Measurements from ENCODE around the gene WNT5A. TPM values are rescaled to one million over a fixed set of nuclear protein-coding genes. Genes with fewer than 3 reads are reported as not detected.

WNT5A gene
- total RNA-seq, 1 experiment from 2014 or later: 174 TPM

DNA sequence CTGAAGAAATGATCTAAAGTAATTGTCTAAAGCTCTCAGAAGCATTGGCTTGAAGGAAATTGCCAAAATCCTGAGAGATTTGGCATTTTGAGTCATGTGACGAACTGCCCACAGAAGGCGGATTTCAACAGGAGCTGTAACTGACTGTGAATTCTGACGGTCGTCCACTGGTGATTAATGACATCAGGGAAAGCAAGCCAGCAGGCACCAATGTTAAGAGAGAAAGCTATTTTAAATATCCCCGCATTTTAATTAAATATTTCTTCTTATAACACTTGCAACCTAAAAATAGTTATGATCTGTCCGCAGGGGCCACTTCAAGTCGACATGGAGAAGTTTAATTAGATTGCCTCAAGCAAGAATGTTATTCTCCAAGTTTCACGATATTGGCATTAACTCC lies 51.6 kb downstream of the WNT5A start:
- no peak for DNase-seq
- Histone ChIP-seq H3K79me2 (ENCODE audit: low read depth) (no peaks in the 10 kb centered on the region), H2AFZ (no peak overlapping the region), H3K4me1 (replicated peaks; ENCODE audit: insufficient read depth) (no peaks in the 10 kb centered on the region), H3K27me3 (ENCODE audit: insufficient read depth, low read depth) (no peaks in the 10 kb centered on the region), H3K36me3 (ENCODE audit: low read depth) (no peaks in the 10 kb centered on the region), H4K20me1 (ENCODE audit: insufficient read depth) (no peaks in the 10 kb centered on the region), H3K4me3 (no peak overlapping the region), H3K4me2 (no peak overlapping the region), H3K27ac (no peak overlapping the region), H3K9me3 (ENCODE audit: insufficient read depth, low read depth) (peaks cover 4% of the 10 kb centered on the region), H3K9me2 (ENCODE audit: insufficient read depth) (no peaks in the 10 kb centered on the region; the same call in 1 of the 2 replicates), H3F3A (ENCODE audit: insufficient read depth, low read depth) (no peaks in the 10 kb centered on the region)
- TF ChIP-seq EZH2 (IDR thresholded peaks at IDR 0.05; ENCODE audit: low read depth): no peak
- TF ChIP-seq, protein P1, sequence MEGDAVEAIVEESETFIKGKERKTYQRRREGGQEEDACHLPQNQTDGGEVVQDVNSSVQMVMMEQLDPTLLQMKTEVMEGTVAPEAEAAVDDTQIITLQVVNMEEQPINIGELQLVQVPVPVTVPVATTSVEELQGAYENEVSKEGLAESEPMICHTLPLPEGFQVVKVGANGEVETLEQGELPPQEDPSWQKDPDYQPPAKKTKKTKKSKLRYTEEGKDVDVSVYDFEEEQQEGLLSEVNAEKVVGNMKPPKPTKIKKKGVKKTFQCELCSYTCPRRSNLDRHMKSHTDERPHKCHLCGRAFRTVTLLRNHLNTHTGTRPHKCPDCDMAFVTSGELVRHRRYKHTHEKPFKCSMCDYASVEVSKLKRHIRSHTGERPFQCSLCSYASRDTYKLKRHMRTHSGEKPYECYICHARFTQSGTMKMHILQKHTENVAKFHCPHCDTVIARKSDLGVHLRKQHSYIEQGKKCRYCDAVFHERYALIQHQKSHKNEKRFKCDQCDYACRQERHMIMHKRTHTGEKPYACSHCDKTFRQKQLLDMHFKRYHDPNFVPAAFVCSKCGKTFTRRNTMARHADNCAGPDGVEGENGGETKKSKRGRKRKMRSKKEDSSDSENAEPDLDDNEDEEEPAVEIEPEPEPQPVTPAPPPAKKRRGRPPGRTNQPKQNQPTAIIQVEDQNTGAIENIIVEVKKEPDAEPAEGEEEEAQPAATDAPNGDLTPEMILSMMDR (conservative IDR thresholded peaks at IDR 0.05): no peak
- ChIA-PET CTCF (no interaction called here), POLR2A (ENCODE audit: unreplicated experiment) (no interaction called here)
- BruUV-seq (replicated peaks): no TSS peak
- intact Hi-C loops (cut with micrococcal nuclease; ENCODE audit: unreplicated experiment): no loop called here

DNA sequence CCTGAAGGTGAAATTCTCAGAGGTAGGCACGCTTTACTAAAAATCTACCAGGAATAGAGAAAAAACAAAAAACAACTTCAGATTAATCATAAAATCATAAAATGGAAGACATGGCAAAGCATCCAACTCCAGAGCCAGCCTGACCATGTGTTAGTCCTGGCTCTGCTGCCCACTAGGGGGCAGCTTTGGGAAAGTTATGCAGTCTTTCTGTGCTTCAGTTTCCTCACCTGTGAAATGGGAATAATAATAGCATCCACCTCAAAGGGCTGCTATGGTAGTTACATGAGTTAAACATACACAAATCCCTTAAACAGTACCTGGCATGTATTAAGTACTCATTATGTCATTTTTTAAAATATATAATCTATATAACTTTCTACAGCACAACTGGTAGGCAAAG lies 52.3 kb downstream of the WNT5A start:
- intact Hi-C loops (cut with micrococcal nuclease; ENCODE audit: unreplicated experiment): no loop called here
- no peaks in the 10 kb centered on the region for H4K20me1 ChIP-seq (ENCODE audit: insufficient read depth)

DNA sequence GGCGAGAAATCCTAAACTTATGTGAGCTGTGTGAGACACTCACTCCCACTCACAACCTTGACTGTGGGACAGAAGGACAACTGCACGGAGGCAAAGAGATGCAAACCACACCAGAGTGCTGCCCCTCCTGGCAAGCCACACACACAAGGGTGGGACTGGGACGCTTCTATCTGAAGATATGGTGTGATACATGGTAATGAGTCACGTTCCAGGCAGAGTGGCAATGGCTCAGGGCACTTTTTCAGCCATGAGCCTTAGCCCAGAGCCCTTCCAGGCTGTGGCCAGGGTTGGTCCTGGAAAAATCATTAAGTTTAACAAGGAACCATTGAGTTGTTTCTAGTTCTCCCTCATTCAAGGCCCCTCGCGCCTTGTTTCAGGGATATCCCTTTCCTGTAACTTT lies 56.1 kb downstream of the WNT5A start:
- BruUV-seq (replicated peaks): no TSS peak
- POLR2A ChIA-PET (ENCODE audit: unreplicated experiment): no interaction called here
- H3K4me1 ChIP-seq (replicated peaks; ENCODE audit: insufficient read depth): 0 out of 2 replicates have a peak, but pooled peaks cover 5% of the 10 kb centered on the region

More for the DNA sequence above, 52.3 kb downstream of the WNT5A start:
- H3K4me3 ChIP-seq: no peak overlapping the region
- no peak overlapping the region for H2AFZ ChIP-seq
- no peaks in the 10 kb centered on the region for H3K4me1 ChIP-seq (replicated peaks; ENCODE audit: insufficient read depth)
- H3F3A ChIP-seq (ENCODE audit: insufficient read depth, low read depth): no peaks in the 10 kb centered on the region
- ChIA-PET POLR2A (ENCODE audit: unreplicated experiment) (no interaction called here), CTCF (interaction anchor here (0.6 kb wide), 1 partner anchor 238 kb away, joined by 3 read pairs; no protein-coding TSS in a partner anchor)
- no peak overlapping the region for H3K27ac ChIP-seq
- no peak for TF ChIP-seq EZH2 (IDR thresholded peaks at IDR 0.05; ENCODE audit: low read depth)
- TF ChIP-seq, protein P1 (conservative IDR thresholded peaks at IDR 0.05): peak; percentile 53
- no peak overlapping the region for H3K4me2 ChIP-seq
- BruUV-seq (replicated peaks): no TSS peak
- no peaks in the 10 kb centered on the region; the same call in 1 of the 2 replicates for H3K9me2 ChIP-seq (ENCODE audit: insufficient read depth)
- peaks cover 4% of the 10 kb centered on the region for H3K9me3 ChIP-seq (ENCODE audit: insufficient read depth, low read depth)
- no peaks in the 10 kb centered on the region for H3K27me3 ChIP-seq (ENCODE audit: insufficient read depth, low read depth)
- H3K36me3 ChIP-seq (ENCODE audit: low read depth): no peaks in the 10 kb centered on the region
- H3K79me2 ChIP-seq (ENCODE audit: low read depth): no peaks in the 10 kb centered on the region
- no peak for DNase-seq

More for the DNA sequence above, 56.1 kb downstream of the WNT5A start:
- H4K20me1 ChIP-seq (ENCODE audit: insufficient read depth): no peaks in the 10 kb centered on the region
- no peak overlapping the region for H2AFZ ChIP-seq
- no peaks in the 10 kb centered on the region for H3K36me3 ChIP-seq (ENCODE audit: low read depth)
- no peaks in the 10 kb centered on the region; the same call in 1 of the 2 replicates for H3K9me2 ChIP-seq (ENCODE audit: insufficient read depth)
- no peak overlapping the region for H3K4me2 ChIP-seq
- intact Hi-C loops (cut with micrococcal nuclease; ENCODE audit: unreplicated experiment): no loop called here
- TF ChIP-seq, protein P1 (conservative IDR thresholded peaks at IDR 0.05): no peak
- TF ChIP-seq EZH2 (IDR thresholded peaks at IDR 0.05; ENCODE audit: low read depth): no peak
- H3F3A ChIP-seq (ENCODE audit: insufficient read depth, low read depth): no peaks in the 10 kb centered on the region
- no peak overlapping the region for H3K4me3 ChIP-seq
- H3K27me3 ChIP-seq (ENCODE audit: insufficient read depth, low read depth): no peaks in the 10 kb centered on the region
- peaks cover 4% of the 10 kb centered on the region for H3K9me3 ChIP-seq (ENCODE audit: insufficient read depth, low read depth)
- CTCF ChIA-PET: no interaction called here
- no peak overlapping the region for H3K27ac ChIP-seq
- H3K79me2 ChIP-seq (ENCODE audit: low read depth): no peaks in the 10 kb centered on the region
- DNase-seq: no peak

Measured in PC-9 (cell line).